HG03159 (cell line): ENCODE data around the gene OR4D2.

Source experiments
- ATAC-seq: cut with Tn5 transposase; IDR thresholded peaks from one replicate; pipeline ENCODE4 v1.9.1; 2021; ENCODE audit warnings: mild to moderate bottlenecking, moderate library complexity; ENCODE audit not compliant: unreplicated experiment

Gene OR4D2

GRCh38 chr17:58172369-58173071 lies 5.7 kb downstream of the OR4D2 start:
- ATAC-seq, result no peak

GRCh38 chr17:58174871-58175270 lies 8.1 kb downstream of the OR4D2 start:
- ATAC-seq, result no peak

- ATAC-seq, result no peak
Measured at GRCh38 chr17:58176200-58176599, 9.4 kb downstream of the OR4D2 start.

GRCh38 chr17:58181796-58182195 lies 15.0 kb downstream of the OR4D2 start:
- ATAC-seq, result no peak

GRCh38 chr17:58183514-58183913 lies 16.7 kb downstream of the OR4D2 start:
- ATAC-seq, result no peak

GRCh38 chr17:58184308-58184985 lies 17.7 kb downstream of the OR4D2 start:
- no peak for ATAC-seq

- no peak for ATAC-seq
Measured at GRCh38 chr17:58184986-58185761, 18.4 kb downstream of the OR4D2 start.

- no peak for ATAC-seq
Measured at GRCh38 chr17:58186591-58186990, 19.8 kb downstream of the OR4D2 start.

- no peak for ATAC-seq
Measured at GRCh38 chr17:58187063-58187462, 20.3 kb downstream of the OR4D2 start.

GRCh38 chr17:58187675-58188074 lies 20.9 kb downstream of the OR4D2 start:
- ATAC-seq, result no peak

- ATAC-seq, result no peak
Measured at GRCh38 chr17:58189436-58190146, 22.8 kb downstream of the OR4D2 start.

- ATAC-seq, result no peak
Measured at GRCh38 chr17:58191241-58191896, 24.6 kb downstream of the OR4D2 start.

- no peak for ATAC-seq
Measured at GRCh38 chr17:58192612-58193011, 25.8 kb downstream of the OR4D2 start, which contains the start of gene EPX. EPX (plus strand) TSS chr17:58192726; CDS start chr17:58192847, 121 bp downstream.

- no peak for ATAC-seq
Measured at GRCh38 chr17:58193641-58194255, 27.0 kb downstream of the OR4D2 start.

- no peak for ATAC-seq
Measured at GRCh38 chr17:58195518-58196123, 28.8 kb downstream of the OR4D2 start.

GRCh38 chr17:58196610-58197009 lies 29.8 kb downstream of the OR4D2 start:
- no peak for ATAC-seq

GRCh38 chr17:58200024-58200633 lies 33.3 kb downstream of the OR4D2 start:
- peak; percentile 57 for ATAC-seq

GRCh38 chr17:58202859-58203258 lies 36.1 kb downstream of the OR4D2 start:
- ATAC-seq, result no peak

GRCh38 chr17:58204796-58205195 lies 38.0 kb downstream of the OR4D2 start:
- ATAC-seq, result no peak
